Subcutaneous adipose tissue (tissue), 4 donors: Measurements from ENCODE around the gene TCEANC2. TPM values are rescaled to one million over a fixed set of nuclear protein-coding genes. Genes with fewer than 3 reads are reported as not detected.

Experiments used
- total RNA-seq, 4 donors: library from RNA; depleted of rRNA; stranded (reverse); fragments of >200 nt; gene quantifications; one replicate each; pipeline ENCODE4 v1.1.0, GENCODE V29; 2016
- TF ChIP-seq, protein P1 (sequence below): fragments of 450-650 bp; IDR thresholded peaks from one replicate; pipeline ENCODE4 v1.5.1; 2016; ENCODE audit warnings: low read depth, mild to moderate bottlenecking, control low read depth, antibody characterized with exemption, moderate library complexity

The TCEANC2 gene
- total RNA-seq, 4 donors from 2014 or later: 3.3 to 5.6 (median 4.4) TPM

- TF ChIP-seq, protein P1, sequence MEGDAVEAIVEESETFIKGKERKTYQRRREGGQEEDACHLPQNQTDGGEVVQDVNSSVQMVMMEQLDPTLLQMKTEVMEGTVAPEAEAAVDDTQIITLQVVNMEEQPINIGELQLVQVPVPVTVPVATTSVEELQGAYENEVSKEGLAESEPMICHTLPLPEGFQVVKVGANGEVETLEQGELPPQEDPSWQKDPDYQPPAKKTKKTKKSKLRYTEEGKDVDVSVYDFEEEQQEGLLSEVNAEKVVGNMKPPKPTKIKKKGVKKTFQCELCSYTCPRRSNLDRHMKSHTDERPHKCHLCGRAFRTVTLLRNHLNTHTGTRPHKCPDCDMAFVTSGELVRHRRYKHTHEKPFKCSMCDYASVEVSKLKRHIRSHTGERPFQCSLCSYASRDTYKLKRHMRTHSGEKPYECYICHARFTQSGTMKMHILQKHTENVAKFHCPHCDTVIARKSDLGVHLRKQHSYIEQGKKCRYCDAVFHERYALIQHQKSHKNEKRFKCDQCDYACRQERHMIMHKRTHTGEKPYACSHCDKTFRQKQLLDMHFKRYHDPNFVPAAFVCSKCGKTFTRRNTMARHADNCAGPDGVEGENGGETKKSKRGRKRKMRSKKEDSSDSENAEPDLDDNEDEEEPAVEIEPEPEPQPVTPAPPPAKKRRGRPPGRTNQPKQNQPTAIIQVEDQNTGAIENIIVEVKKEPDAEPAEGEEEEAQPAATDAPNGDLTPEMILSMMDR: no peak
Observed at GRCh38 chr1:54114955-54115354, 61.5 kb downstream of the TCEANC2 start.

- TF ChIP-seq, protein P1: no peak
Observed at GRCh38 chr1:54115520-54115919, 62.1 kb downstream of the TCEANC2 start.

- TF ChIP-seq, protein P1: no peak
Observed at GRCh38 chr1:54117815-54118563, 64.6 kb downstream of the TCEANC2 start.

GRCh38 chr1:54118704-54119103 is 65.3 kb downstream of the TCEANC2 start:
- TF ChIP-seq, protein P1: no peak

DNA sequence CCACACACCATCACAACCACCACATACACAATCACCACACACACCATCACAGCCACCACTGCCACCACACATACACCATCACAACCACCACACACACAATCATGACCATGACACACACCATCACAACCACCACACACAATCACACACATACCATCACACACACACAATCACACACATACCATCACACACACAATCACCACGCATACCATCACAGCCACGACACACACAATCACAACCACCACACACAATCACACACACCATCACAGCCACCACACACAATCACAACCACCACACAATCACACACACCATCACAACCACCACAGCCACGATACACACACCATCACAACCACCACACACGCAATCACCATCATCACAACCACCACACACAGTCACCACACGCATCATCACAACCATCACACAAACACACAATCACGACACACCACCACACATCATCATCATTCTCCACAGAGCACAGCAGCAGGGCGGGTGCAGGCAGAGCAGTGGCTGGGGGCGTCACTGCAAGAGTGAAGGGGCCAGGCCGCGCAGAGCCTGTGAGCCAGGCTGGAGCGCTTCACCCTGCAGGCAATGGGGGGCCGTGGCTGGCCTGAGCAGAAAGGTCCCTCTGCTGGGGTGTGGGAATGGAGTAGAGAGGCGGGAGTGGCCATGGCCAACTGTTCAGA is 66.8 kb downstream of the TCEANC2 start:
- TF ChIP-seq, protein P1: no peak

DNA sequence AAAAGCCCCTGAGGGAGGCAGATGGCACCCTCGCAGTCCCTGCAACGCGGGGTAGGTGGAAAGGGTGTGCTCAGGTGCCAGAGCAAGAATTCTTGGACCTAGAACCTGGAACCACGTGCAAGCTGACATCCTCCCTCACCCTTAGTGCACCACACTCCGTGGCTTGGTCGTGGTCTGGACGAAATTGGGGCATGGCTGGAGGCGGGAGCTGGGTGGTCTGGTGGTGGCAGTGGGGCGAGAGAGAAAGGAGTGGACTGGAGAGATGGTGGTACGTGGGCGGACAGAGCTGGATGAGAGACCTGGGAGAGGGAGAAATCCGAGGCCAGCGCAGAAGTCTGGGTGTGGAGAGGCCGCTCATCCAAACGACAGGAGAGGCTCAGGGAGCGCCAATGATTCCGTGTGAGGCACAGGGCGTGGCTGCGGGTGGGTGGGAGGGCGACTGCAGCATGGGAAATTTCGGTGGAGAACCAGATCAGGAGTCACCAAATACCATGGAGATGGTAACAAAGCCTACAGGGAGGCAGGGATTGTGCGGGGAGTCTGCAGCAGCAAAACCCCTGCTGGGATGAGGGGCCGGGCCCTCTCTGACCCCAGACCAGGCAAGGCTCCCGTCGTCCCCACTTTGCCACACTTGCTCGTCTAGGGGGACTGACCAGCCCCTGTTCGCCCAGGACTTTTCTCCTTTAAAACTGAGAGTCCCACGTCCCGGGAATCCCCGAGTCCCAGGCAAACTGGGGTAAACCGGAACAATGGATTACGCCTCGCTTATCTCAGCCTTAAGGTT is 67.5 kb downstream of the TCEANC2 start:
- TF ChIP-seq, protein P1: no peak
